Adipose tissue (tissue), 3 donors: ENCODE results near the gene S1PR1. TPM values are rescaled to one million over a fixed set of nuclear protein-coding genes. Genes with fewer than 3 reads are reported as not detected.
"Not testable (repeated sequence)": the region's sequence is repeated elsewhere in the genome, so short reads cannot be mapped to it uniquely, and the experiment has no call there.

Source experiments
- H3K27ac ChIP-seq: one replicate; pipeline ENCODE4 v1.5.1; 2013; ENCODE audit warnings: low read depth, low read length
- WGBS, 3 donors: extraction: QIAGEN DNeasy Blood & Tissue Kit; methylation state at CpG; one replicate each; pipeline ENCODE4 v1.1.7; 2013; 5-methylcytosine and 5-hydroxymethylcytosine counted together
- polyA plus RNA-seq, 3 donors: library from polyadenylated mRNA; stranded (reverse); fragments of 200-250 nt; gene quantifications; one replicate each; pipeline ENCODE4 v1.2.3, GENCODE V29; 2013
- donor health status: healthy with polysubstance abuse.
- donor health status: Bipolar disorder and iron deficiency.
- donor health status: healthy.

Gene S1PR1
- 100 to 1,000 TPM in 1 of 3 donors, 10 to 100 TPM in 2; 14.6 to 109 (median 35.1) TPM for polyA plus RNA-seq

DNA sequence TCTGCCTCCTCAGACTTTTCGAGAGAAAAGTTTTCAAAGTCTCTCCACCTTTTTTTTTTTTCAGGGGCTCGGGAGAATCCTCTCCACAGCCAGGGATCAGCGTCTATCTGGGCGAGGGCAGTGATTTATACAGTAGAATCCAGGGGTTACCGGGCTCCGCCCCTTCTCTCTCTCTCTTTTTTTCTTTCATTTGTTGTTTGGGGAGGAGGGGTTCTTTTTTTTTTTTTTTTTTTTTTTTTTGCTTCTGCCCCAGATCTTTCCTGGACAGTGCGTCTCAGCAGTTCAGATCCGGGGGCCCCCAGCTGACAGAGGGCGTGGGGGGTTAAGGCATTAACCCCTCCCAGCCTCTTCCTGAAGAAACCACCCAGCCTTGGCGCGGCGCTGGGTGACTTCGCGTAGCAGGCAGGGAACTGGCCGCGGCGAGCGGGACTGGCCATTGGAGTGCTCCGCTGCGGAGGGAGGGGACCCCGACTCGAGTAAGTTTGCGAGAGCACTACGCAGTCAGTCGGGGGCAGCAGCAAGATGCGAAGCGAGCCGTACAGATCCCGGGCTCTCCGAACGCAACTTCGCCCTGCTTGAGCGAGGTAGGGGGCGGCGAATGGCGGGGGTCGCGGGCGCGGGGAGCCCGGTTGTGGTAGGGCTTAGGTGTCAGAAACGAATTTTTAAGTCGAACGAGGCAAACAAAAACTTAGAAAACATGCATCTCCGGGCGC is at the start of gene S1PR1:
S1PR1 (plus strand) TSS at position 504 of the 713 bp plus-strand sequence. CDS start 1,966 bp downstream, outside the sequence.
- 1 to 2% (median 1%) methylated on average over 46 of the region's 46 CpGs for WGBS, 3 donors
- peak within 1 kb of the TSS; percentile 23 for H3K27ac ChIP-seq

DNA sequence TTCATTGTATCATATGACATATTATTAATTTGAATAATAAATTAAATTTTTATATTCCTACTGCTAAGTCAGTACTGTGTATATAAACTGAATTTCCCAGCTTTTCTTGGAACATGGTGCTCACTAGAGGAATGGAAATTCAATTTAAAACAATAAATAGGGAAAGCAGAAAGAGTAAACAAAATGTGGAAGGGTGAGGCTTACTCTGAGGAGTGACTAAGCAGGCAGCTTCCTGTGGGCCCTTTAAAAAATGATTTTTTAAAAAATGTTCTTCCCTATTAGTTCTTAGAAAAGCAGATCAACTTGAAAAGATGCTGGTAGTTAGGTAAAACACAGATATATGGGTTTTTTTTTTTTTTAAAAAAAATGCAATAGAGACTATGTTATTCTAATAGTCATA is 49.5 kb upstream of the S1PR1 start:
- no peak overlapping the region for H3K27ac ChIP-seq

DNA sequence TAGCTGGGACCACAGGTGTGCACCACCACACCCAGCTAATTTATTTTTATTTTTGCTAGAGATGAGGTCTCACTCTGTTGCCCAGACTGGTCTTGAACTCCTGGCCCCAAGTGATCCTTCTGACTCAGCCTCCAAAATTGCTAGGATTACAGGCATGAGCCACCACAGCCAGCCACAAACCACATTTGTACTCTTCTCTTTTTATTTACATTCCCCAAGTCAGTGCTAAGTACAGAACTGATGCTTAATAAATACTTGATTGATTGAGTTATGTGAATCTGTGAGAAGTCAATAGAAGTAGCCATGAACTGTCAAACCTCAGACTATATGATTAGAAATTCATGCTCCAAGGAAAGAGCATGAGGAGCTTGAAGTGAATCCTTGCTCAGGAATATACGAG is 48.5 kb upstream of the S1PR1 start:
- WGBS, 3 donors = 48 to 75% (median 56%) methylated on average over 1 of the region's 1 CpG
- H3K27ac ChIP-seq = no peak overlapping the region

DNA sequence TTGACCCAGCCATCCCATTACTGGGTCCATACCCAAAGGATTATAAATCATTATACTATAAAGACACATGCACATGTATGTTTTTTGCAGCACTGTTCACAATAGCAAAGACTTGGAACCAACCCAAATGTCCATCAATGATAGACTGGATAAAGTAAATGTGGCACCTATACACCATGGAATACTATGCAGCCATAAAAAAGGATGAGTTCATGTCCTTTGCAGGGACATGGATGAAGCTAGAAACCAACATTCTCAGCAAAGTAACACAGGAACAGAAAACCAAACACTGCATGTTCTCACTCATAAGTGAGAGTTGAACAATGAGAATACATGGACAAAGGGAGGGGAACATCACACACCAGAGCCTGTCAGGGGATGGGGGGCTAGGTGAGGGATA is 47.9 kb upstream of the S1PR1 start:
- not testable (repeated sequence) for H3K27ac ChIP-seq

DNA sequence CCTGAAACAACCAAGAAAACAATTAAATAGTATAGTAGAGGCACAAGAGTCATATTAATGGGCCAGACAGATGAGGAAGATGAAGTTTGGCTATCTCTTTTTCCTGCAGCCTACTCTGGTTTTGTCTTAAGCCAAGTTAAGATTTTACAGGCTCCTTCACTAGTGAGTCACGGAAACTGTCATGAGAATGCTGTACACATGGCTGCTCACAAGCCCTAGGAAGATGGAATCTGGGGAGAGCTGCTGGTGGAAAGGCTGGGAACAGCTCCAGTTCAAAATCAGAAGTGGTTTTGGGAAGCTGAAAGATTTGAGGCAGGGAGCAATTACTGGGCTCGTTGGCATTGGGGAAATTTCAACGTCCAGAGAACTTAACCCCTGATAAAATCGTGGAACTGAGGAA is 46.4 kb upstream of the S1PR1 start:
- no peak overlapping the region for H3K27ac ChIP-seq
- WGBS, 3 donors = 61 to 62% (median 62%) methylated on average over 4 of the region's 4 CpGs

DNA sequence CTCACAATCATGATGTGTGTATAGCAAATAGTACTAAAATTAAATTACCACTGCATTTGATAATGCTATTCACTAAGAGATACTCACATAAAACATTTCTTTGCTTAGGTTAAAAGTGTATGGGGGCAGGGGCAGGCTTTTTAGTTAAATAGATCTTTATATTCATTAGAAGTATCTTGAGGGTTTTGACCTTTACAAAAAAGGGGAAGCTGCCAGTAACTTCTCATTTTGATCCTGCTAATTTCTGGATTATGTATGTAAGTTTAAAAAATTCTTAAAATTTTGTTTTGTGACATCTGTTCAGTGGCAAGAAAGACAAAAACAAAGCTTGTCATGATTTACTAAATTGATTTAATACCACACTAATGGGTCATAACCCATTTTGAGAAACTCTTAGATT is 45.8 kb upstream of the S1PR1 start:
- no peak overlapping the region for H3K27ac ChIP-seq

DNA sequence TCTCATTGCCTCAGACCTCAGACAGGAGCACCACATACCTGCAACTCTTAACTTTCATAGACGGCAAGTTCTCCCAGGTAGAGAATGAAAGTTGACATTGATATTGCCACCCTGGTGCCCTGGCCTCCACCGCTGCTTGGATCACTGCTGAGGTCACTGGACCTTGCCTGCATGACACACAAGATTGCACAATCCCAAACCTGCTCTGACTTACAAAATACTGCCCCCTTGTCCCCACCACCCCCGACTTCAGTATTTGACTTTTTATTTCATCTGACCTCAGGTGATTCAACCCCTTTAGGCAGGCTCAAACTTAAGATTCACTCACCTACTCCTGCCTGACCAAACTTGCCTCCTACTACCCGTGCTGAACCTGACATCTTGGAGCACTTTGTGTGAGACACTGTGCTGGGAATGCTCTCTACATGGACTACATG is 43.1 kb upstream of the S1PR1 start:
- no peak overlapping the region for H3K27ac ChIP-seq
- 69 to 81% (median 79%) methylated on average over 4 of the region's 4 CpGs for WGBS, 3 donors

DNA sequence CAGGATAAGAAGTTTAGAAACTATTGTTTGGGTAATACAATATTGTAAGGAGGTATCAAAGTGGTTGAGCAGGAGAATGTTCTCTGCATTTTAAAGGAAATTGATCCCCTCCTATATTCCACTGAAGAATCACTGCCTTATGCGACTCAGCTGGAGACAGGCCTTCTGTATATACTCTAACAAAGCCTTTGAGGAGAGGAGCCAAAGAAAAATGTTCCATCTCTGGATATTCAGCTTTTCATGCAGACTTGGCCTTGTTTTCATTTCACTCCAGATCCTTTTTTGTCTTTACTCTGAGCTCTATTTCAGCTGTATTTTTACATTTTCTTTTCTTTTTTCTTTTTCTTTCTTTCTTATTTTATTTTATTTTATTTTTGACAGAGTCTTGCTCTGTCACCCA is 42.1 kb upstream of the S1PR1 start:
- no peak overlapping the region for H3K27ac ChIP-seq
- WGBS, 3 donors = 73 to 83% (median 81%) methylated on average over 1 of the region's 1 CpG

DNA sequence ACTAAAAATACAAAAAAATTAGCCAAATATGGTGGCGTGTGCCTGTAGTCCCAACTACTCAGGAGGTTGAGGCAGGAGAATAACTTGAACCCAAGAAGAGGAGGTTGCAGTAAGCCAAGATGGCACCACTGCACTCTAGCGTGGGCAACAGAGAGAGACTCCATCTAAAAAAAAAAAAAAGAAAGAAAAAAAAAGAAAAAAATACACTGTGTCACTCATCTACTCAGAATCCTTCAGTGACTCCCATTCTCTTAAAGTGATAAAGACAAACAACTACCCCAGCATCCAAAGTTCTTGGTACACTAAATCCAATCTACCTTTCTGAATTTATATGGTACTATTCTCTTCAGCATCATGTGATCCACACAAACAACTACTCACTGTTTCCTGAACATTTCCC is 40.2 kb upstream of the S1PR1 start:
- 88 to 97% (median 95%) methylated on average over 2 of the region's 2 CpGs for WGBS, 3 donors
- no peak overlapping the region for H3K27ac ChIP-seq

DNA sequence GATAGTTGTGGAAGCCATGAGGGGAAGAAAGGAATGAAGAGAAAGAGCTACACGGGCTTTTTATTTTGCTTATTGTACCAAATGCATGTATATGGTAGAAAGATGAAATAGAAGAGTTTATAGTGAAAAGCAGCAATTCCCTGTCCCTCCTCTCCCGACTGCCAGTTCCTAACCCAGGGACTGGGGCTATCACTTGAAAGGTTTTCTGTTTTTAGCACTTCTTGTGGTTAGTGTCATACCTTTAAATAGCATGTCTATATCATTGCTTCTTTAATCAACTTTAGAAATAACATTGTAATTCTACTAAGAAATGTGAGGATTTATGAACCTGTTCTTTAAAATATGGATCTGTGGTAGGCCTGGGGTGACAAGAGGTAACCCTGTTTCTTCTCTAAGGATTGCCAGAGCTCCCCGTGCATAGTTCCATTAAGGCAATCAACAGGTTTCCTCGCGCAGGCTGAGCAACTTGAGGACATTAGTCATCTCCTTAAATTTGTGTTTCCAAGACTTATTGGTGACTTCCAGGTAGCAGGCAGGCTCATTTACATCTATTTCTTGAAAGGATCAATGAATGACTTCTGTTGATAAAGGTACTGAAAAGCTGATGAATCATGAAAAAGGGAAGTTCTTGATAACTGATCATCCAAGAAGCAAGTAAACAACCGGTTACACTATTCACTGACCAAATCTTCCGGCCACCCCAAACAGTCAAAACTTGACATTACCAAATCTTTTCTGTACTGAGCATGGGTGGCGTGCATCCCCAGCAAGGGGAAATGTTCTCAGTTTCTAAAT is 37.8 kb upstream of the S1PR1 start:
- 70 to 83% (median 79%) methylated on average over 8 of the region's 8 CpGs for WGBS, 3 donors
- no peak overlapping the region for H3K27ac ChIP-seq

DNA sequence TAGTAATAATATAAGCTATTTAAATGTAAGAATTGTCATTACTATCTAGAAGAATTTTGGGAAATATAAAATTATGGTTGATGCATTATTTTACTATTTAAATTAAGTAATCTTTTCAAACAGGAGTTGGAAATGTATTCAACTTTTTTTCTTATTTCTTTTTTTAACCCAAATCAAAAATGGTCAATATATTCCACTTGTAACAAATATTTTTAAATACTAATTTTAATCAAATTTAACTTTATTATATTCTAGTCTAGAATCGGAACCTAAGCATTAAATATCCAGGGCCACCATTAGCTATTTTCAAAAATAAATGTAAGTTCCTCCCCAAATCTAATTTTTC is 37.2 kb upstream of the S1PR1 start:
- 91 to 100% (median 98%) methylated on average over 1 of the region's 1 CpG for WGBS, 3 donors
- H3K27ac ChIP-seq = no peak overlapping the region

DNA sequence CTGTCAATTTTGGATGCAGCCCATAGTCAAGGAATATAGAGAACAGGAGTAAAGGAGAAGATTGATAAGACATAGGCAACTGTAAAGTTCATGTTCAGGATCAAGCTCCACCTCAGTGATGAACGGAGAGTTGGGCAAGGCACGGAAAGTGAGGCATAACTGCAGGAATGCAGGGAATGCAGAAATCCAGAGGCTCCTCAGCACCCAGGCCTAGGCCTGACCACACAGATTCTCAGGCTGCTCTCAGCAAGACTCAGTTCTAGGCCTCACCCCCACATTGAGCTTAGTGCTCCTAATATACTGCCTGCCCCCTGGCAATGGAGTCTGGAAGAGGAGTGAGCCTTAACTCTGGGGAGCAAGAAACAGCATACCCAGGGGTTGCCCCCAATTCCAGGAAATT is 36.3 kb upstream of the S1PR1 start:
- no peak overlapping the region for H3K27ac ChIP-seq
- 45 to 76% (median 74%) methylated on average over 2 of the region's 2 CpGs for WGBS, 3 donors

DNA sequence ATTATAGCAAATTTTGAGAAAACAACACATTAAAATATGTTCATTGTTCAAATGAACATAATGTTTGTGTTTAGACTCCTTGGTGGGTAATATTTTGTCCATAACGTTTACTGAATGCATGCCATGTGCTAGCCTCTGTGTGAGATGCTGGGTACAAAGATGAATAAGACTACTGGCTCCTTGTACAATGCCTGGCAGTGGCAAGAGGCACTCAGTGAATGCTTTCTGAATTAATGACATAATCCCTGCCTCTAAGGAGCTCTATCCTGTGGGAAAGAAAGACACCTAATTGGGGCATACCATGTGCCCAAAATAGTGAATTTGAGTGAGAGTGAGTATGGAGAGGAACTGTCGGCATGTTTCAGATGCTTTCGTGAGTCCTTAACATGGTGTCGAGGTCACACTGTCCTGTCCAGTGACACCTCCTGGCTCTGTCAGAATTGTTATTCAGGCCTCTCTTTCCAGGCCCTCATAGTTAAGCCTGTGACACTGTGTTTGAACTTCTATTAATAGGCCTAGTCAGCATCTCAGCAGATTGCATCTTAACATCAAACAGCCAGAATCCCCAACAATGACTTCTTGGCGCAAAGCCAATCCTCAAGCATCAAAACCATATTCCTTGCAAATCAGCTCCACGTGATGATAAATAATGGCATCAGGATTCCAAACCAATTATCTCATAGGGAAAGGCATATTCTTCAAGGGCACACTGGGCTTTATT is 32.8 kb upstream of the S1PR1 start:
- no peak overlapping the region for H3K27ac ChIP-seq
- 72 to 81% (median 78%) methylated on average over 6 of the region's 6 CpGs for WGBS, 3 donors

DNA sequence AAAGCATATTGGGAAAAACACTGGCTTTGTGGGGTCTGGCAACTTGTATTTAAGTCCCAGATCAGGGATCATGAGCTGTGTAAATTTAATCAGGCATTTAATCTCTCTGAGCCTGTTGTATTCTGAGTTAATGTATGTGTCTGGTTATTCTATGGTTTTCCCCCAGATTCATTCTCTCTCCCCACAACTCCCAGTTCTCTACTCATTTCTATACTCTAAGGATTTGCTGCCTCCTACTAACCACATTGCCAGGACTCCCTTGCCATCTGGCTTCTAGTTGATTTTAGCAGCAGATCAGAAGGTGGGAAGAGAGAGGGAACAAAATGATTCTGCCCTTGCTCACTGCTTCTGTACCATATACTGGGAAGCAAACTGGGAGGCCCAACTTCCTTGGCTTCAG is 31.4 kb upstream of the S1PR1 start:
- H3K27ac ChIP-seq = no peak overlapping the region

DNA sequence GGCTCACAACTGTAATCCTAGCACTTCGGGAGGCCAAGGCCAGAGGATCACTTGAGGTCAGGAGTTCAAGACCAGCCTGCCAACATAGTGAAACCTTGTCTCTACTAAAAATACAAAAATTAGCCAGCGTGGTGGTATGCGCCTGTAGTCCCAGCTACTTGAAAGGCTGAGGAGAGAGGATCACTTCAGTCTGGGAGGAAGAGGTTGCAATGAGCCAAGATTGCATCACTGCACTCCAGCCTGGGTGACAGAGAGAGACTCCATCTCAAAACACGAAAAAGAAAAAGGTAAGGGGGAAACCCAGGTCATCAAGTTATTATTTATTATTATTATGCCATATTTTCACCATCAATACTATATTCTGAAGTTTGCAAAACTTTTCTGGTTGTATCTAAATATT is 30.7 kb upstream of the S1PR1 start:
- H3K27ac ChIP-seq = not testable (repeated sequence)
- 76 to 83% (median 83%) methylated on average over 4 of the region's 4 CpGs for WGBS, 3 donors

DNA sequence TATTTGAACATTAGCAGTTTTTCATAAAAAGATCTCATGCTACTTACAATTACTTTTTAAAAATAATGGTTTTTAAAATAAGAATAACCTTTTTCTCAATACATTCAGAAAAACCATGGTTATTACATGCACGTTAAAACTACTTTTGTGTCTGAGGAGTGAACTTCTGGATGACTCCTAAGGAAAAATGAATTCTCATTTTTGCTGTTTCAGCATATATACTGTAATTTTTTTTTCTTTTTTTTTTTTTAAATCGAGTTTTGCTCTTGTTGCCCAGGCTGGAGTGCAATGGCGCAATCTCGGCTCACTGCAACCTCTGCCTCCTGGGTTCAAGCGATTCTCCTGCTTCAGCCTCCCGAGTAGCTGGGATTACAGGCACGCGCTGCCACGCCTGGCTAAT is 29.5 kb upstream of the S1PR1 start:
- H3K27ac ChIP-seq = not testable (repeated sequence)
- 93 to 95% (median 93%) methylated on average over 9 of the region's 9 CpGs for WGBS, 3 donors

DNA sequence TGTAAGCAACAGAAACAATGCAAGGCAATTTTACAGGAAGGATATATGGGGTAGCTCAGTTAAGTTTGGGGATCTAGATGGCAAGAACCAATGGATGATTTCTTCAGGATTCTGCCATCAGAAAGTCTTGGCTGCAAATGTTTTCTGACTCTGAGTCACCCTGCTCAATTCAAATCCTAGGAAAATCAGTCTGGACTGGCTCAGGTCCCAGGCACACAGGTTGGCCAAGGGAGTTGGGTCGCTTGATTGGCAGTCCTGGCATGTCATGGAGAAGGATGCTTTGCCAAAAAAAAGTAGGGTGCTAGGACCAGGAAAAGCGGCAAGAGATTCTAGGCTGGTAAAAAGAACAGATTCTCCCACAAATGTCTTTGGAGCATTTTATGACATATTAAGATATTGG is 28.9 kb upstream of the S1PR1 start:
- WGBS, 3 donors = 86 to 93% (median 92%) methylated on average over 2 of the region's 2 CpGs
- H3K27ac ChIP-seq = no peak overlapping the region

DNA sequence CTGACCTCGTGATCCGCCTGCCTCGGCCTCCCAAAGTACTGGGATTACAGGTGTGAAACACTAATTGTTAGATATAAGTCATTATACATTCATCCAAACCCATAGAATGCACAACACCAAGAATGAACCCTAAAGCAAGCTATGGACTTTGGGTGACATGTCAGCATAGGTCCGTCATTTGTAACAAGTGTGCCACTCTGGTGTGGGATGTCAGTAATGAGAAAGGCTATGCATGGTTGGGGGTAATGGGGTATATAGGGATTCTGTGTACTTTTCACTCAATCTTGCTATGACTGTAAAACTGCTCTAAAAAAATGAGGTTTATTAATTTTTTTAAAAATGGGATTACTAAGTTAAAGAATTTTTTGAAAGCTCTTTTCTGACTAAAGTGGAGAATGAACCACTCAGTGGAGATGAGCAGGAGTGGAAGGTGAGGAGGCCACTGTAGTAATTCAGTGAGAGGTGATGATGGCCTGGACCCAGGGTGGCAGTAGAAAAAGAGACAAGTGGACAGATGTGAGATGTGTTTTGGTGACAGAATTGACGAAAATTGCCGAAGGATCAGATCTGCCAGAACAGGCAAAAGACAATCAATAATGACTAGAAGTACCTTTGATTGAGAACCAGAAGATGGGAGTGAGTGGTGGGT is 21.3 kb upstream of the S1PR1 start:
- H3K27ac ChIP-seq = no peak overlapping the region
- WGBS, 3 donors = 91 to 94% (median 93%) methylated on average over 6 of the region's 6 CpGs

DNA sequence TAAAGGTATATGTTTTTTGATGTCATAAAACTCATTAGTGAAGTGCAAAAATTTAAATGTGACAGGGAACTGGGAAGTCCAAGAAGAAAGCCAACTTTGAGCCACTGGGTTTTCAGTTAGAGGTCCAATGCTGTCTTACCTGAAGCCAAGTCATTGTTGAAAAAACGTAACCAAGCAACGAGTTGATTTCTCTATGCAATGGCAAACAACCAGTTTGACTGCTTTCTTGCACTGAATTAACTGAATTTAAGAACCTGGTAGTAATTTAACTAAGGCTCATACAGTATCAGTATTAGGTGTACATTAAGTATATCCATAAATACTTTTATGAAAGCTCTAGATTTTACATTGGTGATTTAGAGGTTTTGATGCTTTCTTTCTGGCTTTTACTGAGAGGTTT is 20.2 kb upstream of the S1PR1 start:
- no peak overlapping the region for H3K27ac ChIP-seq
- WGBS, 3 donors = 31 to 90% (median 78%) methylated on average over 2 of the region's 2 CpGs
